Stimulated activated CD4-positive, alpha-beta T cell treated with anti-CD3 and anti-CD28 coated beads, Interleukin-4, amount 100 ng/mL, for 24 hours (primary cell): Measurements from ENCODE around the gene SH3D19.
A peak's percentile ranks its signal among the peaks of the same experiment; 100 is the strongest.
"Not testable (repeated sequence)": the region's sequence is repeated elsewhere in the genome, so short reads cannot be mapped to it uniquely, and the experiment has no call there.

ENCODE experiments used
- DNase-seq: peaks from one replicate; pipeline ENCODE4 v3.0.0-alpha.2; 2020

The SH3D19 gene

DNA sequence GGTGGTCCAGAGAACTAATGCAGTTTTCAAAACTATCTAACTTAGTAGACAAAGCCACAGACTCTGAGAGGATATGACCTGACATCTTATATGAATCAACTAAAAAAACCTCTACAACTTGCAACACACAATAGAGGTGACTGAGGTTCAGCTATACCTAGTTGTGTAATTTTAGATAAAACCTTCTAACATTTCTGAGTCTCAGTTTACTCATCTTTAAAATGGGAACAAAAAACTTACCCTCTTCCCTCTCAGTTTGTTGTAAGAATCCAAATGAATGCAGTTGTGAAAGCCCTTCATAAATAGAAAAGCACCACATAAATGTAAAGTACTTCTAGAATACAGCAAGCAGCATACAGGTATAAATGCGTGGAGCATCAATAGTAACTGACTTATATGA is 5.9 kb downstream of the SH3D19 start:
- DNase-seq = no peak

GRCh38 chr4:151318307-151319006 is 6.9 kb downstream of the SH3D19 start:
- DNase-seq = no peak

- no peak for DNase-seq
These were observed 8.8 kb downstream of the SH3D19 start for GRCh38 chr4:151316645-151317044.

DNA sequence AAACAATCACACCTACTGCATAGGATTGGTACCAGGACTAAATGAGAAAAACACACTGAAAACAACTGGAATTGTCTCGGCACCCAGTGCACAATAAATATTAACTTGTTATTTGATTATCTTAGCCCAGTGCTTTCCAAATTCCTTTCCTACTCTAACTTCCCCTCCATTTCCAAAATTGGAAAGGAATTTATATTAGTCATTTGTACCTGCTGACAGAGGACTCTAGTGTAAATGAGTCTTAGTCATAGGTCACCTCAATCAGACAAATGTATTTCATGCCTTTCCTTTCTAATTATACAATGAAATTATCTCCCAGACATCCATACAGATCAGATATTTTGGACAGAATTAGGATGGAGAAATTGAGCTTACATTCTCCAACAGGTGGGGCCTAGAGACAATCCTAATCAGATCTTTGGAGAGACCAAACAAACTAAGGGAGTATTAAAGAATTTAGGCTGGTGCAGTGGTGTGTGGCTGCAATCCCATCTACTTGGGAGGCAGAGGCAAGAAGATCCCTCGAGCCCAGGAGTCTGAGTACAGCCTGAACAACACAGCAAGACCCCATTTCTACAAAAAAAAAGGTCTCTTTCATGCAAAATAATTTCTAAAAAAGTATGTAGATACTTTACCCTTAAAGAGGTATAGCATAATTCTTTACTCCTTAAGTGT is 10.1 kb downstream of the SH3D19 start:
- DNase-seq = no peak

- DNase-seq = no peak
These were observed 10.9 kb downstream of the SH3D19 start for GRCh38 chr4:151314479-151314878.

- DNase-seq = no peak
These were observed 11.4 kb downstream of the SH3D19 start for GRCh38 chr4:151314010-151314355.

GRCh38 chr4:151313306-151314009 is 11.9 kb downstream of the SH3D19 start:
- no peak for DNase-seq

GRCh38 chr4:151310124-151310728 is 15.2 kb downstream of the SH3D19 start:
- DNase-seq = no peak

GRCh38 chr4:151304755-151305154 is 20.6 kb downstream of the SH3D19 start:
- no peak for DNase-seq

DNA sequence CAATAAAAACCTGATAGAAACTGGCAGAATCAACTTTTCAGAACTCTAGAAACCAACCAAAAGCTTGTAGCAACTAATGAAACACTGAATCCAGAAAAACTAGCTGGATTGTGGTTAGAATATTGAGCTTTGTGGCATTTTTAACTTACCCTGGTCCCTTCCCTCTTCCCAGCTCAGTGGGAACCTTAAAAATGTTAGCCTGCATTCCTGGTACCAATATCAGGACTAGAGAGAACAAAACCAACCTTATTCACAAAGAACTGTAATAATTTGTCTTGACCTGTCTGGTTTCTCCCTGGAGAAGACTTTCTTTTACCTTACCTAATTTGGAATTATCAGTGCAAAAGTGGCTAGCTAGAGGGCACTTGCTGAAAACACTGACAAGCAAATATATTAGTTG is 21.2 kb downstream of the SH3D19 start:
- no peak for DNase-seq

- no peak for DNase-seq
These were observed 23.0 kb downstream of the SH3D19 start for GRCh38 chr4:151302432-151302831.

GRCh38 chr4:151297170-151297569 is 28.2 kb downstream of the SH3D19 start:
- no peak for DNase-seq

- no peak for DNase-seq
These were observed 29.2 kb downstream of the SH3D19 start for GRCh38 chr4:151296227-151296626.

DNA sequence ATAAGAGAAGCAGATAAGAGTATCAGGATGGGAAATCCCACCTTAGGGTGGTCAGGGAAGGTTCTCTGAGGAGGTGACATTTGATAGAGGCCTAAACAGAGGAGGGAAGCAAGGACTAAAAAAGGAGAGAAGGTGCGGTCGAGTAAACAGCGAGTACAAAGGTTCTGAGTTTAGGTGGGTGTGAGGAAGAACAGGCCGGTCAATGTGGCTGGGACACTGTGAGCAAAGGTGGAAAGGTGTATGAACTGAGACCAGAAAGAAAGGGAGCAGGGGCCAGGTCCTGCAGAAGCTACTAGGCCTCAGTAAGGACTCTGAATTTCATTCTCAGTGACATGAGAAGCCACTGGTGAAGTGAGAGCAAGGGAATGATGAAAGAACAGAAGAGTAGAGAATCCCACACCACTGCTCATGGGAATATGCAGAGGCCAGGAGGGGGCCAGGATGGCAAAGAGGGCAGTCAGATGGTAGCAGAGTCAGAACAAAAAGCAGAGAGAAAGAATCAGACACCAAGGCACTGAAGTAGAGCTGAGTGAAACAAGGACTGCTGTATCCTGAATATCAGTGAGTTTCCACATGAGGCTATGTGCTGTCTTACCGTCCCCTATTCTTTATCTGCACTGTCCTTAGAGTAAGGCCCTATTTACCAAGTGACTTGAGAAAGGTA is 30.4 kb downstream of the SH3D19 start:
- DNase-seq = no peak

DNA sequence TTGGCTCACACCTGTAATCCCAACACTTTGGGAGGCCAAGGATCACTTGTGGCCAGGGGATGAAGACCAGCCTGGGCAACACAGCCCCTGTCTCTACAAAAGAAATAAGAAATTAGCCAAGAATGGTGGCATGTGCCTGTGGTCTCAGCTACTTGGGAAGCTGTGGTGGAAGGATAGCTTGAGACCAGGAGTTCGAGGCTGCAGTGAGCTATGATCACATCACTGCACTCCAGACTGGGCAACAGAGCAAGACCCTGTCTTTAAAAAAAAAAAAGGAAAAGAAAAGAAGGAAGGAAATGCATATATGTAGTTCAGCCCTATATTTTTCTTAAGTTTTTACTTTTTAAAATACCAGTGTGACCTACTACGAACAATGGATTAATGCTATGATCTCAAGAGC is 33.4 kb downstream of the SH3D19 start:
- DNase-seq = no peak

- no peak for DNase-seq
These were observed 33.9 kb downstream of the SH3D19 start for GRCh38 chr4:151291485-151291884.

- no peak for DNase-seq
These were observed 38.0 kb downstream of the SH3D19 start for GRCh38 chr4:151287409-151287808.

DNA sequence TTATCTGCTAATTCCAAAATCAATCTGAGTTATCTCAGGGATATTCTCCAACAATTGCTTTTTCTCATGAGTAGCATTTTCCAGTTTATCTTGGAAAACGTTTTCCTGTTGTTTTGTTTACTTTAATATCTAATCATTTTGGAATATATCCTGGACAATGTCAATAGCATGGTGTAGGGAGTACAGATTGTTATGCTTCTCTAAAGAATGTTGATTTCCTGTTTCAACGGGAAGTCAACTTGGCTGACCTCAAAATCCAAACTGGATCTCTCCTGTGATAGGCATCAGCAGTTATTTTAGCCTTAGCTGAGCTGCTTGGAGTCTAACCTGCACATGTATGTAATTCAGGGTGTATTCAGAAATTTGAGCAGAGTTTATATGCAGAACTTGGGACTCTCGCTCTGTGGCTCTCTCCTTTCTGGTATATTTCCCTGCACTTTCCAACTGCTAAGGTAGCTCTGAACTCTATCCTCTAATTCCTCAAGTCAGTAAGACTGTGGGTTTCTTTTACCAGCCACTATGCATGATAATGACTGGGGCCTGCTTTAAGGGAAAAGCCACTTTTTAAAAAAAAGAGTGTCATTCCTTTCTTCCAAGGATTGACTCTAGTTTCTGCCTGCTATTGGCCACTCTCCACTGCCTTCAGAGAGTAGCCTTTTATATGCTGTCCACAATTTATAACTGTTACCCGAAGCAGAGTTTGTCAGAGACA is 40.7 kb downstream of the SH3D19 start:
- DNase-seq = no peak

- DNase-seq = peak; percentile 31
These were observed 48.4 kb downstream of the SH3D19 start, which contains the start of gene PRSS48 for GRCh38 chr4:151276787-151277562. TSS of gene PRSS48 (plus strand) at chr4:151277161. CDS start at chr4:151277173, 12 bp downstream.

DNA sequence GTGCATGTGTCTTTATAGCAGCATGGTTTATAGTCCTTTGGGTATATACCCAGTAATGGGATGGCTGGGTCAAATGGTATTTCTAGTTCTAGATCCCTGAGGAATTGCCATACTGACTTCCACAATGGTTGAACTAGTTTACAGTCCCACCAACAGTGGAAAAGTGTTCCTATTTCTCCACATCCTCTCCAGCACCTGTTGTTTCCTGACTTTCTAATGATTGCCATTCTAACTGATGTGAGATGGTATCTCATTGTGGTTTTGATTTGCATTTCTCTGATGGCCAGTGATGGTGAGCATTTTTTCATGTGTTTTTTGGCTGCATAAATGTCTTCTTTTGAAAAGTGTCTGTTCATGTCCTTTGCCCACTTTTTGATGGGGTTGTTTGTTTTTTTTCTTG is 56.5 kb downstream of the SH3D19 start:
- DNase-seq = not testable (repeated sequence)

- DNase-seq = no peak
These were observed 57.4 kb downstream of the SH3D19 start for GRCh38 chr4:151267822-151268535.
